ENCODE data around the gene CLEC18A.
"Not testable (repeated sequence)": the region's sequence is repeated elsewhere in the genome, so short reads cannot be mapped to it uniquely, and the experiment has no call there.

The CLEC18A gene

GRCh38 chr16:69952572-69953355 lies 1.6 kb downstream of the CLEC18A start:
- H3K9me2 ChIP-seq (ENCODE audit: low read depth, low read length); H4K20me1 ChIP-seq (ENCODE audit: insufficient read depth, low read length); H3K27me3 ChIP-seq (ENCODE audit: insufficient read depth, low read length); H3K36me3 ChIP-seq (ENCODE audit: insufficient read depth, low read length); H3K4me1 ChIP-seq (ENCODE audit: insufficient read depth, low read length, severe bottlenecking); H3K79me2 ChIP-seq (ENCODE audit: insufficient read depth, low read length); H3K9me3 ChIP-seq (ENCODE audit: low read length); H3K4me2 ChIP-seq (ENCODE audit: low read length); H3K9ac ChIP-seq (ENCODE audit: low read length); H2AFZ ChIP-seq (ENCODE audit: low read length); H3F3A ChIP-seq (ENCODE audit: insufficient read depth, low read length); H3K27ac ChIP-seq (ENCODE audit: low read depth, low read length, poor library complexity, severe bottlenecking); H3K4me3 ChIP-seq (ENCODE audit: low read depth, low read length, poor library complexity, severe bottlenecking): not testable (repeated sequence)

- H3K79me2 ChIP-seq (ENCODE audit: insufficient read depth, low read length) = not testable (repeated sequence)
Measured at GRCh38 chr16:69954241-69954640, 3.1 kb downstream of the CLEC18A start.

GRCh38 chr16:69963312-69963711 lies 12.2 kb downstream of the CLEC18A start:
- not testable (repeated sequence) for H3K36me3 ChIP-seq (ENCODE audit: insufficient read depth, low read length); H3K9me3 ChIP-seq (ENCODE audit: low read length); H3K27me3 ChIP-seq (ENCODE audit: insufficient read depth, low read length)

More at GRCh38 chr16:69954241-69954640, 3.1 kb downstream of the CLEC18A start:
- H3K4me3 ChIP-seq (ENCODE audit: low read depth, low read length, poor library complexity, severe bottlenecking); H3K36me3 ChIP-seq (ENCODE audit: insufficient read depth, low read length); H3K4me2 ChIP-seq (ENCODE audit: low read length); H2AFZ ChIP-seq (ENCODE audit: low read length); H3K27ac ChIP-seq (ENCODE audit: low read depth, low read length, poor library complexity, severe bottlenecking); H4K20me1 ChIP-seq (ENCODE audit: insufficient read depth, low read length); H3K27me3 ChIP-seq (ENCODE audit: insufficient read depth, low read length); H3K9ac ChIP-seq (ENCODE audit: low read length); H3K9me3 ChIP-seq (ENCODE audit: low read length); H3K4me1 ChIP-seq (ENCODE audit: insufficient read depth, low read length, severe bottlenecking); H3F3A ChIP-seq (ENCODE audit: insufficient read depth, low read length); H3K9me2 ChIP-seq (ENCODE audit: low read depth, low read length): not testable (repeated sequence)

GRCh38 chr16:69964960-69965660 lies 14.0 kb downstream of the CLEC18A start:
- not testable (repeated sequence) for H3F3A ChIP-seq (ENCODE audit: insufficient read depth, low read length); H3K4me1 ChIP-seq (ENCODE audit: insufficient read depth, low read length, severe bottlenecking); H3K27me3 ChIP-seq (ENCODE audit: insufficient read depth, low read length); H3K79me2 ChIP-seq (ENCODE audit: insufficient read depth, low read length); H4K20me1 ChIP-seq (ENCODE audit: insufficient read depth, low read length); H3K27ac ChIP-seq (ENCODE audit: low read depth, low read length, poor library complexity, severe bottlenecking); H2AFZ ChIP-seq (ENCODE audit: low read length); H3K9me3 ChIP-seq (ENCODE audit: low read length); H3K36me3 ChIP-seq (ENCODE audit: insufficient read depth, low read length); H3K9me2 ChIP-seq (ENCODE audit: low read depth, low read length); H3K9ac ChIP-seq (ENCODE audit: low read length)
- H3K4me2 ChIP-seq (ENCODE audit: low read length) = peak overlapping the region; percentile 36; the same call in 1 of the 2 replicates
- H3K4me3 ChIP-seq (ENCODE audit: low read depth, low read length, poor library complexity, severe bottlenecking) = peak overlapping the region; percentile 37

More at GRCh38 chr16:69963312-69963711, 12.2 kb downstream of the CLEC18A start:
- H3K9ac ChIP-seq (ENCODE audit: low read length); H3K79me2 ChIP-seq (ENCODE audit: insufficient read depth, low read length); H4K20me1 ChIP-seq (ENCODE audit: insufficient read depth, low read length); H3K4me2 ChIP-seq (ENCODE audit: low read length); H3K27ac ChIP-seq (ENCODE audit: low read depth, low read length, poor library complexity, severe bottlenecking); H3K4me1 ChIP-seq (ENCODE audit: insufficient read depth, low read length, severe bottlenecking); H3K4me3 ChIP-seq (ENCODE audit: low read depth, low read length, poor library complexity, severe bottlenecking); H3K9me2 ChIP-seq (ENCODE audit: low read depth, low read length); H2AFZ ChIP-seq (ENCODE audit: low read length); H3F3A ChIP-seq (ENCODE audit: insufficient read depth, low read length): not testable (repeated sequence)

- not testable (repeated sequence) for H3K79me2 ChIP-seq (ENCODE audit: insufficient read depth, low read length); H3K9ac ChIP-seq (ENCODE audit: low read length); H3K9me2 ChIP-seq (ENCODE audit: low read depth, low read length); H3K27me3 ChIP-seq (ENCODE audit: insufficient read depth, low read length); H3F3A ChIP-seq (ENCODE audit: insufficient read depth, low read length); H3K36me3 ChIP-seq (ENCODE audit: insufficient read depth, low read length); H4K20me1 ChIP-seq (ENCODE audit: insufficient read depth, low read length); H2AFZ ChIP-seq (ENCODE audit: low read length); H3K4me2 ChIP-seq (ENCODE audit: low read length); H3K9me3 ChIP-seq (ENCODE audit: low read length); H3K4me1 ChIP-seq (ENCODE audit: insufficient read depth, low read length, severe bottlenecking); H3K4me3 ChIP-seq (ENCODE audit: low read depth, low read length, poor library complexity, severe bottlenecking); H3K27ac ChIP-seq (ENCODE audit: low read depth, low read length, poor library complexity, severe bottlenecking)
Measured at GRCh38 chr16:69965661-69966054, 14.5 kb downstream of the CLEC18A start.

GRCh38 chr16:69967688-69968087 lies 16.6 kb downstream of the CLEC18A start:
- not testable (repeated sequence) for H4K20me1 ChIP-seq (ENCODE audit: insufficient read depth, low read length); H3K4me3 ChIP-seq (ENCODE audit: low read depth, low read length, poor library complexity, severe bottlenecking); H3K9me2 ChIP-seq (ENCODE audit: low read depth, low read length); H3K4me2 ChIP-seq (ENCODE audit: low read length); H3K9me3 ChIP-seq (ENCODE audit: low read length); H3K36me3 ChIP-seq (ENCODE audit: insufficient read depth, low read length); H2AFZ ChIP-seq (ENCODE audit: low read length); H3K79me2 ChIP-seq (ENCODE audit: insufficient read depth, low read length); H3K4me1 ChIP-seq (ENCODE audit: insufficient read depth, low read length, severe bottlenecking); H3F3A ChIP-seq (ENCODE audit: insufficient read depth, low read length); H3K27me3 ChIP-seq (ENCODE audit: insufficient read depth, low read length); H3K9ac ChIP-seq (ENCODE audit: low read length); H3K27ac ChIP-seq (ENCODE audit: low read depth, low read length, poor library complexity, severe bottlenecking)

- H3F3A ChIP-seq (ENCODE audit: insufficient read depth, low read length); H3K27me3 ChIP-seq (ENCODE audit: insufficient read depth, low read length); H4K20me1 ChIP-seq (ENCODE audit: insufficient read depth, low read length); H3K27ac ChIP-seq (ENCODE audit: low read depth, low read length, poor library complexity, severe bottlenecking); H3K9ac ChIP-seq (ENCODE audit: low read length); H3K4me3 ChIP-seq (ENCODE audit: low read depth, low read length, poor library complexity, severe bottlenecking); H3K36me3 ChIP-seq (ENCODE audit: insufficient read depth, low read length); H3K4me1 ChIP-seq (ENCODE audit: insufficient read depth, low read length, severe bottlenecking); H3K4me2 ChIP-seq (ENCODE audit: low read length); H3K9me2 ChIP-seq (ENCODE audit: low read depth, low read length); H2AFZ ChIP-seq (ENCODE audit: low read length); H3K9me3 ChIP-seq (ENCODE audit: low read length); H3K79me2 ChIP-seq (ENCODE audit: insufficient read depth, low read length): not testable (repeated sequence)
Measured at GRCh38 chr16:69968125-69968524, 17.0 kb downstream of the CLEC18A start.
